HL-60 (cell line): ENCODE measurements around the gene SIGLEC11.

Experiments
- DNase-seq, 2 experiments: peaks; one replicate each; pipeline ENCODE4 v3.0.0-alpha.2; 2010 to 2020; ENCODE audit warnings: low read depth in 1 of 2, low spot score in 1 of 2
- H3K27ac ChIP-seq: fragments of 250-450 bp; sonication (Bioruptor Pico); replicated peaks from 2 replicates; pipeline ENCODE4 v1.5.1; 2020; ENCODE audit warnings: mild to moderate bottlenecking, moderate library complexity
- H3K27me3 ChIP-seq: fragments of 250-450 bp; sonication (Bioruptor Pico); 2 replicates; pipeline ENCODE4 v1.5.1; 2021; ENCODE audit warnings: mild to moderate bottlenecking, moderate library complexity; ENCODE audit not compliant: insufficient read depth, poor library complexity, severe bottlenecking
- H3K4me3 ChIP-seq: replicated peaks from 2 replicates; pipeline ENCODE4 v1.5.1; 2011; ENCODE audit warnings: mild to moderate bottlenecking, control low read depth, low read length; ENCODE audit not compliant: insufficient read depth
- CTCF ChIP-seq: IDR thresholded peaks from one replicate; pipeline ENCODE4 v1.5.1; 2011; ENCODE audit warnings: low read length, control low read depth, inconsistent platforms; ENCODE audit not compliant: insufficient read depth
- GABPA ChIP-seq: IDR thresholded peaks from 2 replicates; pipeline ENCODE4 v1.6.1; 2012; ENCODE audit warnings: low read depth
- POLR2AphosphoS5 ChIP-seq: IDR thresholded peaks from 2 replicates; pipeline ENCODE4 v1.6.1; 2012; ENCODE audit warnings: low read depth
- REST ChIP-seq: IDR thresholded peaks from 2 replicates; pipeline ENCODE4 v1.6.1; 2012; ENCODE audit warnings: low read depth; ENCODE audit not compliant: insufficient replicate concordance
- SPI1 ChIP-seq: IDR thresholded peaks from 2 replicates; pipeline ENCODE4 v1.6.1; 2012; ENCODE audit warnings: low read depth, mild to moderate bottlenecking, borderline replicate concordance

SIGLEC11 gene

GRCh38 chr19:49939721-49940481 is 21.1 kb downstream of the SIGLEC11 start:
- no peak overlapping the region for H3K27ac ChIP-seq
- H3K27me3 ChIP-seq: no peaks in the 10 kb centered on the region
- DNase-seq: no peak
- H3K4me3 ChIP-seq: no peak overlapping the region
- TF ChIP-seq SPI1: no peak
- no peak for TF ChIP-seq REST
- no peak for TF ChIP-seq POLR2AphosphoS5

- H3K27me3 ChIP-seq: no peaks in the 10 kb centered on the region
- DNase-seq: no peak
- no peak for TF ChIP-seq GABPA
- no peak for TF ChIP-seq POLR2AphosphoS5
- no peak for TF ChIP-seq SPI1
- TF ChIP-seq REST: no peak
These were observed 22.3 kb downstream of the SIGLEC11 start for GRCh38 chr19:49938662-49939061.

GRCh38 chr19:49937750-49938381 is 23.1 kb downstream of the SIGLEC11 start:
- peak; percentile 73 for TF ChIP-seq CTCF
- TF ChIP-seq REST: peak; percentile 23
- TF ChIP-seq SPI1: no peak
- TF ChIP-seq POLR2AphosphoS5: no peak
- TF ChIP-seq GABPA: no peak
- DNase-seq: peak in 1 of 2 experiments; percentile 73
- Histone ChIP-seq H3K4me3 (no peak overlapping the region), H3K27ac (no peak overlapping the region), H3K27me3 (no peaks in the 10 kb centered on the region)

More at GRCh38 chr19:49938662-49939061, 22.3 kb downstream of the SIGLEC11 start:
- Histone ChIP-seq H3K4me3 (no peak overlapping the region), H3K27ac (no peak overlapping the region)

- no peak for TF ChIP-seq GABPA
- TF ChIP-seq SPI1: no peak
- Histone ChIP-seq H3K4me3 (no peak overlapping the region), H3K27me3 (no peaks in the 10 kb centered on the region), H3K27ac (no peak overlapping the region)
- no peak for DNase-seq
These were observed 24.4 kb downstream of the SIGLEC11 start for GRCh38 chr19:49936549-49936948.
